BE2C (cell line): Measurements from ENCODE around the gene DNAH12.
A peak's percentile ranks its signal among the peaks of the same experiment; 100 is the strongest.

Experiments used
- DNase-seq: peaks from one replicate; pipeline ENCODE4 v3.0.0-alpha.2; 2020
- H3K27me3 ChIP-seq: fragments of 250-450 bp; sonication (Bioruptor Pico); 2 replicates; pipeline ENCODE4 v1.5.1; 2020; ENCODE audit warnings: mild to moderate bottlenecking
- H3K36me3 ChIP-seq: fragments of 250-450 bp; sonication (Bioruptor Pico); 2 replicates; pipeline ENCODE4 v1.5.1; 2020; ENCODE audit warnings: mild to moderate bottlenecking
- H3K4me1 ChIP-seq: fragments of 250-450 bp; sonication (Bioruptor Pico); 2 replicates; pipeline ENCODE4 v1.5.1; 2020
- H3K4me3 ChIP-seq: 2 replicates; pipeline ENCODE4 v1.5.1; 2011; ENCODE audit warnings: low read depth, low read length
- H3K9me3 ChIP-seq: fragments of 250-450 bp; sonication (Bioruptor Pico); 2 replicates; pipeline ENCODE4 v1.5.1; 2020
- TF ChIP-seq, protein P1 (sequence below): IDR thresholded peaks from 2 replicates; pipeline ENCODE4 v1.5.1; 2012; ENCODE audit warnings: mild to moderate bottlenecking, low read depth, low read length

DNAH12 gene

GRCh38 chr3:57582474-57583168 lies 38.5 kb upstream of the DNAH12 start:
- no peaks in the 10 kb centered on the region for H3K27me3 ChIP-seq
- DNase-seq: peak; percentile 10
- no peaks in the 10 kb centered on the region for H3K36me3 ChIP-seq

GRCh38 chr3:57577801-57578200 lies 33.7 kb upstream of the DNAH12 start:
- Histone ChIP-seq H3K36me3 (no peaks in the 10 kb centered on the region), H3K9me3 (no peaks in the 10 kb centered on the region), H3K4me3 (no peak overlapping the region), H3K27me3 (no peaks in the 10 kb centered on the region), H3K4me1 (no peaks in the 10 kb centered on the region)
- no peak for DNase-seq
- TF ChIP-seq, protein P1, sequence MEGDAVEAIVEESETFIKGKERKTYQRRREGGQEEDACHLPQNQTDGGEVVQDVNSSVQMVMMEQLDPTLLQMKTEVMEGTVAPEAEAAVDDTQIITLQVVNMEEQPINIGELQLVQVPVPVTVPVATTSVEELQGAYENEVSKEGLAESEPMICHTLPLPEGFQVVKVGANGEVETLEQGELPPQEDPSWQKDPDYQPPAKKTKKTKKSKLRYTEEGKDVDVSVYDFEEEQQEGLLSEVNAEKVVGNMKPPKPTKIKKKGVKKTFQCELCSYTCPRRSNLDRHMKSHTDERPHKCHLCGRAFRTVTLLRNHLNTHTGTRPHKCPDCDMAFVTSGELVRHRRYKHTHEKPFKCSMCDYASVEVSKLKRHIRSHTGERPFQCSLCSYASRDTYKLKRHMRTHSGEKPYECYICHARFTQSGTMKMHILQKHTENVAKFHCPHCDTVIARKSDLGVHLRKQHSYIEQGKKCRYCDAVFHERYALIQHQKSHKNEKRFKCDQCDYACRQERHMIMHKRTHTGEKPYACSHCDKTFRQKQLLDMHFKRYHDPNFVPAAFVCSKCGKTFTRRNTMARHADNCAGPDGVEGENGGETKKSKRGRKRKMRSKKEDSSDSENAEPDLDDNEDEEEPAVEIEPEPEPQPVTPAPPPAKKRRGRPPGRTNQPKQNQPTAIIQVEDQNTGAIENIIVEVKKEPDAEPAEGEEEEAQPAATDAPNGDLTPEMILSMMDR: no peak

More at GRCh38 chr3:57582474-57583168, 38.5 kb upstream of the DNAH12 start:
- Histone ChIP-seq H3K4me1 (no peaks in the 10 kb centered on the region), H3K4me3 (no peak overlapping the region), H3K9me3 (no peaks in the 10 kb centered on the region)
- TF ChIP-seq, protein P1: peak; percentile 28; the same call in 1 of the 2 replicates

DNA sequence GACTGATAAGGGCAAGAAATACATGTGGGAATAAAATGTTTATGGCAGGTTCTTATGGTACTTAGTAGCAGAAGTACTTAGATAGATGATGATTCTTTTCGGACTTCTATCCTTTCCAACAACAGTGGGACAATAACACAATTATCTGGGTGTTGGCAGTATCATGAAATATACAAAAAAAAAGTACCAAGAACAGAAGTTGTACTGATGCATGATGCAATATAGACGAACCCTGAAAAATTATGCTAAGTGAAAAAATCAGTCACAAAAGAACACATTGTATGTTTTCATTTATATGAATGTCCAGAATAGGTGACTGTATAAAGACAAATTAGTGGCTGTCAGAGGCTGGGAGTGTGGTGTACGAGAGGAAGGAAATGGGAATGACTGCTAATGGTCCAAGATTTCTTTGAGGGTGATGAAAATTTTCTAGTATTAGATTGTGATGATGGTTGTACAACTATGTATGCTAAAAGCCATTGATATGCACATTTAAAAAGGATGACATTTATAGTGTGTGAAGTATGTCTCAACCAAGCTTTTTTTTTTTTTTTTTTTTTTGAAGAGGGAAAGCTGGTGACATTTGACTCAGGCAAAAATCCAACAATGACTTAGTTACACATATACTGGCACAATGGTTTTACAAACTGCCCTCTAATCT lies 32.0 kb upstream of the DNAH12 start:
- TF ChIP-seq, protein P1: no peak
- no peaks in the 10 kb centered on the region for H3K36me3 ChIP-seq
- no peaks in the 10 kb centered on the region for H3K27me3 ChIP-seq

DNA sequence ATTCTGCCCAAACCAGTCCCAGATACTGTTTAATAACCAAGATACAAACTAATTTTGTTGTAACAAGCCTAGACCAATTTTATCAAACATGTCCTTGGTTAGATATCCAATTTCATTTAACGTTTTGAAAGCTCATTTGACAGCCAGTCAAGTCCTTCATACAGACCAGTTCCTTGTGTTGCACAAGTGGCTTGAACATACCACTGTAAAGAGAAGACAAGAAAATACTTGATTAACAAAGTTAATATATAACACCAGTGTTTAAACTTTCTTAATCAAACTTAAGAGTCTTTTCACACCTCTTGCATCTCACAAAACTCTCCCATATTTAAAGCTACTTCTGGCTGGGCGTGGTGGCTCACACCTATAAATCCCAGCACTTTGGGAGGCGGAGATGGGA lies 28.0 kb upstream of the DNAH12 start:
- Histone ChIP-seq H3K27me3 (no peaks in the 10 kb centered on the region), H3K36me3 (no peaks in the 10 kb centered on the region), H3K9me3 (no peaks in the 10 kb centered on the region), H3K4me1 (no peaks in the 10 kb centered on the region), H3K4me3 (no peak overlapping the region)
- TF ChIP-seq, protein P1: no peak
- DNase-seq: no peak

More for the DNA sequence above, 32.0 kb upstream of the DNAH12 start:
- Histone ChIP-seq H3K9me3 (no peaks in the 10 kb centered on the region), H3K4me1 (no peaks in the 10 kb centered on the region), H3K4me3 (no peak overlapping the region)
- no peak for DNase-seq

DNA sequence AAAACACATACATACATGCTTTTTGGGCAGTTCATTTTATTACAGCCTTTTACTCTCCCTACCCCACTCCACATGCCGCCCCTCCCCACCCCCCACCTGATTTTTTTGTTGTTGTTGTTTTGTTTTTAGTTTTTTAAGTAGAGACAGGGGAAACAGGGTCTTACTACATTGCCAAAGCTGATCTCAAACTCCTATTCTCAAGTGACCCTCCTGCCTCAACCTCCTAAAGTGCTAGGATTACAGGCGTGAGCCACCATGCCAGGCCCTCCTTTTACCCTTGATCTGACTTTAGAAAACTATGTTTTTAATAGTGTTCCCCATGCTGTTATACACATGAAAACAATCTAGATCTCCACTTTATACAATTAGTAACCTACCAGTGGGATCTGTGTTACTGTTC lies 26.7 kb upstream of the DNAH12 start:
- Histone ChIP-seq H3K4me3 (no peak overlapping the region), H3K36me3 (no peaks in the 10 kb centered on the region), H3K4me1 (no peaks in the 10 kb centered on the region), H3K9me3 (no peaks in the 10 kb centered on the region), H3K27me3 (no peaks in the 10 kb centered on the region)
- DNase-seq: no peak
- TF ChIP-seq, protein P1: no peak

DNA sequence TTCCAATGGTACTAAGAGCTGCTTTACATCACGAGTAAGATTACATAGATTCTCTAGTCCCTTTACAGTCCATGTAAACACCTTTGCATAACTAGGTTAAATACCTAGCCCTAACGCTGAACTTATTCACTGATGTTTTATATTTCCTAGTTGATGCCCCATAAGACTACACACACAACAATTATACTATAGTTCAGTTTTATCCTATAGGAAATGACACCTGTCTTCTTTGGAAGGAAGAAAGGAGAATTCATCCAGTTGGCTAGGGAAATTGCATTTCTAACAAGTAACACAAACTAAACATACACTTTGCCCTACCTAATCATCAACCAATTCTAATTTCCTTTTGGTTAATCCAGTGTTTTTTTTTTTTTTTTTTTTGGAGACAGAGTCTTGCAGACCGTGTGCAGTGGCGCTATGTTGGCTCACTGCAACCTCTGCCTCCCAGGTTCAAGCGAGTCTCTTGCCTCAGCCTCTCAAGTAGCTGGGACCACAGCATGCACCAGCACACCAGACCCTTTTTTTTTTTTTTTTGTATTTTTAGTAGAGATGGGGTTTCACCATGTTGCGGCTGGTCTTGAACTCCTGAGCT lies 25.8 kb upstream of the DNAH12 start:
- no peaks in the 10 kb centered on the region for H3K4me1 ChIP-seq
- no peak overlapping the region for H3K4me3 ChIP-seq
- no peaks in the 10 kb centered on the region for H3K9me3 ChIP-seq
- no peaks in the 10 kb centered on the region for H3K27me3 ChIP-seq
- H3K36me3 ChIP-seq: no peaks in the 10 kb centered on the region
- no peak for DNase-seq
- TF ChIP-seq, protein P1: no peak
